D721Med (cell line): ENCODE results near the gene ARHGAP25.

ENCODE experiments used
- DNase-seq: peaks from one replicate; pipeline ENCODE4 v3.0.0; 2011; ENCODE audit warnings: low spot score; ENCODE audit not compliant: insufficient read length
- FAIRE-seq: peaks from 2 replicates; lab custom pipeline; 2011; peaks lifted over from hg19 to GRCh38; lab: Jason Lieb, UNC
- CTCF ChIP-seq: IDR thresholded peaks from 2 replicates; pipeline ENCODE4 v1.5.1; 2012; ENCODE audit warnings: mild to moderate bottlenecking, control low read depth; ENCODE audit not compliant: insufficient read depth; ENCODE audit errors: missing control alignments

Gene ARHGAP25

GRCh38 chr2:68845043-68845442 lies 110.4 kb downstream of the ARHGAP25 start:
- DNase-seq = no peak
- TF ChIP-seq CTCF = no peak

GRCh38 chr2:68846091-68846490 lies 111.5 kb downstream of the ARHGAP25 start:
- no peak for TF ChIP-seq CTCF

More at GRCh38 chr2:68845043-68845442, 110.4 kb downstream of the ARHGAP25 start:
- no peak for FAIRE-seq

GRCh38 chr2:68847751-68848150 lies 113.1 kb downstream of the ARHGAP25 start:
- FAIRE-seq = no peak
- DNase-seq = no peak
- TF ChIP-seq CTCF = no peak

More at GRCh38 chr2:68846091-68846490, 111.5 kb downstream of the ARHGAP25 start:
- no peak for DNase-seq
- no peak for FAIRE-seq

GRCh38 chr2:68849579-68850030 lies 115.0 kb downstream of the ARHGAP25 start:
- DNase-seq = no peak
- no peak for TF ChIP-seq CTCF
- no peak for FAIRE-seq

- TF ChIP-seq CTCF = no peak
- no peak for FAIRE-seq
- DNase-seq = no peak
Observed at GRCh38 chr2:68850524-68850923, 115.9 kb downstream of the ARHGAP25 start.

GRCh38 chr2:68853035-68853434 lies 118.4 kb downstream of the ARHGAP25 start:
- no peak for TF ChIP-seq CTCF
- FAIRE-seq = no peak
- no peak for DNase-seq

- TF ChIP-seq CTCF = no peak
- FAIRE-seq (no peak), DNase-seq (no peak)
Observed at GRCh38 chr2:68853915-68854314, 119.3 kb downstream of the ARHGAP25 start.
